NCI-H2196 (cell line): ENCODE measurements around the gene LRTM2.
"Not testable (repeated sequence)": the region's sequence is repeated elsewhere in the genome, so short reads cannot be mapped to it uniquely, and the experiment has no call there.

Source experiments
- DNase-seq: peaks from one replicate; lab custom pipeline; 2025; ENCODE audit not compliant: unreplicated experiment; lab: John Stamatoyannopoulos, UW

The LRTM2 gene

DNA sequence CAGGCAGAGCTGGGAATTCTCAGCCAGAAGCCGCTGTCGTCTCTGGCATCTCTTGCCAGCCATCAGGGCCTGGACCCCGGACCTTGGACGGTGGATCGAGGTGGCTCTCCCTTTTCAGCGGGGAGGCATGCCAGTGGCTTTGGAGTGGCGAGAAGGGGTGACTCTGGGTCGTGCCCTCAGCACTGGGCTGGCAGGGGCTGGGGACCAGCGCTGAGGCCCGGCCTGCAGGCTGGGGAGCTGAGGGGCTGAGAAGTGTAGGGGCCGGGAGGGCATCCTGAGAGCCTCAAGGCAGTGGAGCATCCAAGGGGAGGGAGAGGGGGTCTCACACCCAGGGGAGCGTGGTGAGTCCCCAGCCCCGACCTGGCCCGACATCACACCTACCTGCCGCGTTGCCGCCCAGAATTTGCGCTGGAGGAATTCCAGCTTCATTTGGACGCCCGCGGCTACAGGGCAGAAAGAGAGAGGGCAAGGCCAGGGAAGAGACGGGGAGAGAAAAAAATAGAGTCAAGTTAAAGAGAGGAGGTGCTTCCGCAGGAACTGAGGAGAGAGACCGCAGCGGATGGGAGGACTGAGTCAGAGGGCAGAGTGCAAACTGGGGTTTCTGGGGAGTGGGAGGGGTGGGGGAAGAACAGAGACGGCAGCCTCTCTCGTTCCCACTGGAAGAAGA is 9.0 kb upstream of the LRTM2 start:
- no peak for DNase-seq

DNA sequence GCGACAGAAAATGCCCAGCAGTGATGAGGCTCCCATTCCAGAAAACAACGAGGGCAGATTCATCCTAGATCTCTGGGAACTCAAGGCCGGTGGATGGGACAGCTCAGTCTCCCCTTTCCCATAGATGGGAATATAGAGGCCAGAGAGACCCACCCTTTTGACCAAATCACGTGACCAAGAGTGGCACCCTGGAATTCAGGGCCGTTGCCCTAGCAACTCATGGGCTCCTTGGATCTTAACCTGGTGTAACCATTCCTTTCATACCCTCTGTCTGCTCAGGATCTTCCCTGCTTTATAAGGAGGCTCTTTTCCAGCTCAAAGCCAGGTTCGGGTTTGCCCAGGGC is 8.4 kb upstream of the LRTM2 start:
- no peak for DNase-seq

DNA sequence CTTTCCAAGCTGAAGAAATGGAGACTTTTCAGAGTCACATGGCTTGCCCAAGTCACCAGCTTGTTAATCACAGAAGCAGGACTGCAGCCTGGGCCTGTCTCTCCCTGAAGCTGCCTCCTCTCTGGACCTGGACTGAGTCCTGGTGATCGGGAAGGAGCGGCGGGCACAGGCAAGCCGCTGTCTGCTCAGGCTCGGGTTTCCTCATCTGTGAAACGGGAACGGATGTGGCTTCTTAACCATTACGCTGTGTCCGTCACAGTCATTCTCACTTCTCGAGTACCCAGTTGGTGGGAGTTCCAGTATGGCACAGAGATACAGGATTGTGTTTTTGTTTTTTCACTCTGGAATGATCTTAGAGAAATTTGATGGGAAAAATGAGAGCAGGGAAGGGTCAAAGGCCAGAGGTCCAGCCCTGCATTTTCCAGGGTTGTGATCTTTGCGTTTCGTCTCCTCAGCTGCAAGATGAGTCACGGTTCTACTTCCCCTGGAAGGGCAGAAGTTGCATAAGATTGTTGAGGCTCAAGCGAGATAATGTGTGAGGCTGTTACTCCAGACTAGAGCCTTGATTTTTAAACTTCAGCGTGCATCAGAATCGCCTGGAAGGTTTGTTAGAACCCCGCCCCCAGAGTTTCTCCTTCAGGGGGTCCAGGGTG is 7.6 kb upstream of the LRTM2 start:
- no peak for DNase-seq

DNA sequence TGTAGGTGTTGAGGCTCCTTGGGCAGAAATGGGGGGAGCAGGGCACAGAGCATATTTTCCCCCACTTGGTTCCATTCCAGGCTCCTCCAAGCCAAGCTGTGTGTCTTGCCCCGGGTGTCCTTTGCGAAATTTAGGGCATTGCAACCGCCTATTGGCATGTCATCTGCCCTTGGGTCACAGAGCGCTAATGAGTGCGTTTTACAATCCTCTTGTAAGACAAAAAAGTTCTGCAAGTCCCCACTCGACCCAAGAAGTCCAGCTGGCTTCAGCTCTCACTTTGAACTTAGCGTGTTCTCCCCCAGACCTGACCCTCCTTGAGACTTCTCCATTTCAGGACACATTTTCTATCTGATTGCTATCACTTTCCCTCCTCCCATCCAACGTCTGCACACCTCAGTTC is 6.1 kb upstream of the LRTM2 start:
- no peak for DNase-seq

DNA sequence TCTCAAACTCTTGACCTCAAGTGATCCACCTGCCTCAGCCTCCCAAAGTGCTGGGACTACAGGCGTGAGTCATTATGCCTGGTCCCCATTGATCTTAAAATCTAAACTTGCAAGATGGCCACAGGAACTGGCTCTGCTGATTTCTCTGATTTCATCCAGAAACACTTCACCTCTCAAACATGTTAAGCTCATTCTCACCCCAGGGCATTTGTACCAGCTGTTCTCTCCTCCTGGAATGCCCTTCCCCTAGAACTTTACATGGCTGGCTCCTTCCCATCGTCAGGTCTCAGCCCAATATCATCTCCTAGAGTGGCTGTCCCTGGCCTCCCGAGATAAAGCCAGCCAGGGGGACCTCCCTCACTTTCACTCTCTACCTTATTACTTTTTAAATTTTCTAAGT is 5.3 kb upstream of the LRTM2 start:
- no peak for DNase-seq

DNA sequence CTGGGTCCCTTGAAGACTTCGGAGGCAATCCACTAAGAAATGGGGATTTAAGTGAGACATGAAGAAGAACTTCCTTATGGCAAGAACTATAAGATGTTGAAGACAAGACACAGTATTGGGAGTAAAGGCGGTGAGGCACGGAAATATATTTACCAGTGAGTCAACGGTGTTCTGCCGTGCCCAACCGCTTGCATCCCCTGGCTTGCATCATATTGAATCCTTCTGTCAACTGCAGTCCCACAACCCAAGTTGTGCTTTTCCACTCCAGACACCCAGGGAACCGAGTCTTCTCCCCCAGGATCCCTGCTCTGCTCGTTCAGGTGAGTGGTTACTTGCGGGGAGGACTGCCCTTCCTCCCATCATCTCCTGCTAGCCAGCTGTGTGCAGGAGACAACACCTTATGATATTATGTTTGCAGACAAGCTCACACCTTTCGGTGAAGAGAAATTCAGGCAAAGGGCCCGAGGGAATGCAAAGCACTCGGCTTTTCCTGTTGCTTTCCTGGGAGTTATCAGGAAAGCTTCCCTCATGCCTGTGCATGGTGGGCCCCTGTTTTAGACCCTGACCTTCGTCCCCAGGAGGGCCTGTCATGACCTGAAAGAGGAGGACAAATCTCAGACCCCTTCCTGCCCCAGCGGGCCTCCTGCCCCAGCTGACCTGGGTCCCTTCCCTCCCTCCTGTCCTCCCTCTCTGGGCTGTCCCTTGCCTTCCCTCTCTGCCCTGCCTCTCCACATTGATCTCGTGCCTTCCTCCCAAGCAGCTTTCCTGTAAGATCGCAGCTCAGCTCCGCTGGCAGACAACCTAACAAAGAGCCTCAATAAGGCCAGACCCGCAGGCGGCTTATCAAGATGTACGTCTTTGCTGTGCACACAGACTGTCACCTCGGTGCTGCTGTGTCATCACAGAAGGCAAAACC is 4.3 kb upstream of the LRTM2 start:
- DNase-seq = no peak

DNA sequence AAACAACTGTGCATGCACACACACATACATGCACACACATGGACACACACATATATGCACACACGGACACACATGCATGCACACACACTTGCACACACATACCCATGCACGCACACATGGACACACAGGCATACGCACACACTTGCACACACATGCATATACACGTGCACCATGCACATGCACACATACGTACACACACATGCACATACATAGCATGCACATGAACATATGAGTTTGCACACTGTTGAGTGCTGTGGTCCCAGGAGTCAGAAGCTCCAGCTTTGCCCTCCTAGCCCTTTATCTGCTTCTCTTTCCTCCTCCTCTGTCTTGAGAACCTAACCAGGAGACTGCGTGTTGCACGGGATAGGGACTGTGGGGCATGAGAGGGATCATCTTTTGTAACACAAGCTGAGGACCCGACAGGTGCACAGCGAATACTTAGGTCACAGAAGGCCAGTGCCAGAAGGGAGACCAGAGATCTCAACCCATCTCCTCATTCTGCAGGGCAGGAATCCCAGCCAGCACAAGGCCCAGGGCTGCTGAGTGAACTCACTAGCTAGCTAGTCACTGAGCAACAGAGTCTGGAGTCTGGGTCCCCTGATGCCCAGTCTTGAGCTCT is 3.5 kb upstream of the LRTM2 start:
- no peak for DNase-seq

DNA sequence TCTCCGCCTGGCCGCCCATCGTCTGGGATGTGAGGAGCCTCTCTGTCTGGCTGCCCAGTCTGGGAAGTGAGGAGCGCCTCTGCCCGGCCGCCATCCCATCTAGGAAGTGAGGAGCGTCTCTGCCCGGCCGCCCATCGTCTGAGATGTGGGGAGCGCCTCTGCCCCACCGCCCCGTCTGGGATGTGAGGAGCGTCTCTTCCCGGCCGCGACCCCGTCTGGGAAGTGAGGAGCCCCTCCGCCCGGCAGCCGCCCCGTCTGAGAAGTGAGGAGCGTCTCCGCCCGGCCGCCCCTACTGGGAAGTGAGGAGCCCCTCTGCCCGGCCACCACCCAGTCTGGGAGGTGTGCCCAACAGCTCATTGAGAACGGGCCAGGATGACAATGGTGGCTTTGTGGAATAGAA is 2.4 kb upstream of the LRTM2 start:
- not testable (repeated sequence) for DNase-seq

DNA sequence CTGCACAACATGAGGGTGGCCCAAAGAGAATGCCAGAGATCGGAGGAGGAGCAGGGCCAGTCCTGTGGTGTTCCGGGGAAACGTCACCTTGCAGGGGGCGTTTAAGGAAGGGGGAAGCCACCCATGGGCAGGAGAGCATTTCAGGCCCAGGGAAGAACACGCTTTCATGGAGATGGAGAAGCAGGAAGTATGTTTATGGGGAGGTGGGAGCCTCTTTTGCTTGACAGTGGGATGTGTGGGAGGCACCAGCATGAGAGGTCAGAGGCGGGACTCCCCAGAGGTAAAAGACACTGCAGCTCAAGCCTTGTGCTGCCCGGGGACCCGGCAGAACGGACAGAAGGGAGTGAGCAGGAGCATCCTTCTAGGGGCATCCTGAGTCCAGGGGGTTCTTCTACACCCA is 1.3 kb upstream of the LRTM2 start:
- no peak for DNase-seq

DNA sequence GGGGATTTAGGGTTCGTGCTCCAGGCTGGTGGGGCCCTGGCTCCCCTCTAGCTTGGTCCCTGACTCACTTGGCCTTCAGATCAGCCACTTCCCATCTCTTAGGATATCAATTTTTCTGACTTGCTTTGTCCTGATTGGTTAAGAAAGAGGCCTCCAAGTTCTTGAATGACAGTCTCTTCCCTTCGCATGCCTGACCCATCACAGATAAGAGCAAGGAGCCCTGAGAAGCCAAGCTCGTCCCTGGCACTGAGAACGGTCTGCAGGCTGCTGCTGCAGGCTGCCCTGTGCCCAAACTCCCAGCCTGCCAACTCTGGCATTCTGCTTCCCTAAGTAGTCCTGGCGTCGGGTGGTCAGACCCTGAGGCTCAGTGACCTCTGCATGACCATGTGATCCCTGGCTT is 794 bp upstream of the LRTM2 start:
- no peak for DNase-seq

DNA sequence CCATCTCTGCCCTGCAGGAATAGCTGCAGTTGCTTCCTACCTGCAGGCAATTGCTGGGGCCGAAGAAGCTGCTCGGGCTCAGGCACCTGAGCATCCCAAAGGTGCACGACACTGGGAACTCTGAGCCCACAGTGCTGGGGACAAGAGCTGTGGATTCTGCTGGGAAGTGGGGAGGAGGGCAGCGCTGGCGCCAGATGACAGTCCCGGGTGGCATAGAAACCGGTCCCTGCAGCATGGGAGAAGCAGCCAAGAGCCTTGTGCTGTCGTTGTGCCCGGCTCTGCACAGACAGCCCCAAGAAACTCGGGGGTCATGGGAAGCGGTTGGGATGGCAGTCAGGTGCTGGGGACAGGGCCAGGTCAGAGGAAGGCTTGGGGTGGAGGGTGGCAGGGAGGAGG is 529 bp downstream of the LRTM2 start:
- no peak for DNase-seq

DNA sequence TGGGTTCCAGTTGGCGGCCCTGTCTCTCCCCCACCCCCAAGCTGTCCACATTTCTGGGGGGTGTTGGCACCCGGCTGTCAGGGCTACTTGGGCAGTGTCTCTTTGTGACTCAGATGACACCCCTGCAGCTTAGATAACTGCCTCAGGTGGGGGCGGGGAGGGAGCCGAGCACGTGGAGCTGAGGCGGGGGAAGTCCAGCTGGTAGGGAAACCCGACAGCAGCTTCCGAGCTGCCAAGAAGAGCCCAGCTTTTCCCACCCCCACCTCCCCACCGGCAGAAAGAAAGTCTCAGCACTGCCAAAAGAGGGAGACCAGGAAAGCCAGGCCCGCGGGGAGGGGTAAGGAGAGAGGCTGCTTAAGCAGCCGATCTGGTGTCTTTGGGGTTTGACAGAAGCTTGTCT is 1.4 kb downstream of the LRTM2 start:
- DNase-seq = no peak

DNA sequence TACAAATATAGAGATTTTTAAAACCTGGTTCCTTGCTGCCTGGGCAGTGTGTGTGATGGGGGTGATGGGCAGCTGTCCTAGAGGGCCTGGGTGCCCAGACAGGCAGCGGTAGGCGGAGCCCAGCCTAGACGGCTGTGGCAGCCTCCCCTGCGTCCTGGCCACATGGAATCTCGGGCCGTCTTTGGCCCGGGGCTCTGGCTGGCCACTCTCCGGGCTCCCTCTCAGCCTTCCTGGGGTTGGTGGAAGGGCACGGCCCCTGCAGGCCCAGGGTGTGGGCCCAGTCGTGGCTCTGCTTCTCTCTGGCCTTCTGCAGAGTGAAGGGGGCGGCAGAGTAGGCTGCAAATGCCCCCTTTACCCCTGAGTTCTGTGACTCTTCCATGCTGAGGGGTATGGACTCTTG is 2.3 kb downstream of the LRTM2 start:
- DNase-seq = no peak

DNA sequence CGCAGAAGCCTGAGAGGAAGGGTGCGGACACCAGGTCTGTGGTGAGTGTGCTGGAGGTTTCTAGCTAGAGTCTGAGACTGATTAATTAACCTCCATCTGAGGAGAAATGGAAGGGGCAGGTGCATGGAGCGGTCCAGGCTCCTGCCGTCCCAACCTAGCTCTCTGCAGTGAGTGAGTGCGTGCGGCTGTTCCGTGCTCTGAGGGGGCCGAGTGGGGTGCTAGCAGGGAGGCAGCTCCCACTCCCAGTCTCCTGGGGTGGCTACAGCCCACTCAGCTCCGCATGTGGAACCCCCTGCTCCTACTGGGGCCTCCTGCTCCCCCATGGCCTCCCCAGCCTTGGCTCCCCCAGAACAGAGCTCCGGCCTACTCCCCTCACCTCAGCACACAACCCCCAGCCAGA is 2.9 kb downstream of the LRTM2 start:
- DNase-seq = no peak

DNA sequence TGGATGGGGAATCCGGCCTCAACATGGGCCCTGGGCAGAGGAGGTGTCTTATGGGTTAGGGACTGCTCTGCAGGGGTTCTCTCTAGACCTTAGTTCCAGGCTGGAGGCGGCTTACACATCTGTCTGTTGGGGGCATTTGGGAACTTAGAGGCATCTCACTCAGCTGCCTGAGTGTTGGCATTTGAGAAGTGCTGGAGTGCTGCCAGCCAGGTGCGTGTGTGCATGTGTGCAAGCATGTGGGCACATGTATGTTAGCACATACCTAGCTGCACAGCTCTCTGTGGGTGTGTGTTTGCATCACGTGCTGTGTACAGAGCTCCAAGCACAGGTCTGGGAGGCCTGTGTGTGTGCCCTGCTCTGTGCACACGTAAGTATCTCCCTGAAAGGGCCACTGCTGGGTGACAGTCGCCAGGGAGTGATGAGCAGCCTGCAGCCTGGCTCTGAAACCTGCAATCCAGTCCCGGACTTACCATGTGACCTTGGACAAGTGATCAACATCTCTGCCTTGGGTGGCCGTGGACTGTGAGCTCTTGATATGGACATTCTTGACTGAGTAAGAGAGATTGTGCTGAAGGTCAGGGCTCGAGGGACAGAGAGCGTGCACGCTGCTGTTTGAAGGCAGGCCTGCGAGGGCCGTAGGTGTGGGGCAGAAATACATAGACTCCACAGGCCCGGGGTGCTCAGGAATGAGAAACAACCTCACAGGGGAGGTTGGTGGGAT is 5.2 kb downstream of the LRTM2 start:
- no peak for DNase-seq

DNA sequence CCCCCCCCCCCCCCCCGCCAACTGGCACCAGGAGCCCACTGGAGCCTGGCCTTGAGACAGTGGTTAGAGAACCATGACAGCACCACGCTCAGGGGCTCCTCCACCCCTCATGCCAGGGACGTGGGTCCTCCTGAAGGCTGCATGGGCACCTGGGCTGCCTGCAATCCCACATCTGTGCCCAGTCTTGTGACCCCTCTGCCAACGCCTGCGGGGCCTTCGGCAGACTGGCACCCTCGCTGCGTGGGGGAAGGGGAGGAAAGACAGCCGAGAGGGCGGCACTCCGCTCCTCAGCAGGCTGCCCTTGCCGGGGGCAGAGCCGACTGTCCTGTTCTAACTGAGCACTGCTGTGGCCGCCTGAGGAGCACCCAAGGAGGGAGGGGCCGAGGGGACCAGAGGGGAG is 6.0 kb downstream of the LRTM2 start:
- no peak for DNase-seq

DNA sequence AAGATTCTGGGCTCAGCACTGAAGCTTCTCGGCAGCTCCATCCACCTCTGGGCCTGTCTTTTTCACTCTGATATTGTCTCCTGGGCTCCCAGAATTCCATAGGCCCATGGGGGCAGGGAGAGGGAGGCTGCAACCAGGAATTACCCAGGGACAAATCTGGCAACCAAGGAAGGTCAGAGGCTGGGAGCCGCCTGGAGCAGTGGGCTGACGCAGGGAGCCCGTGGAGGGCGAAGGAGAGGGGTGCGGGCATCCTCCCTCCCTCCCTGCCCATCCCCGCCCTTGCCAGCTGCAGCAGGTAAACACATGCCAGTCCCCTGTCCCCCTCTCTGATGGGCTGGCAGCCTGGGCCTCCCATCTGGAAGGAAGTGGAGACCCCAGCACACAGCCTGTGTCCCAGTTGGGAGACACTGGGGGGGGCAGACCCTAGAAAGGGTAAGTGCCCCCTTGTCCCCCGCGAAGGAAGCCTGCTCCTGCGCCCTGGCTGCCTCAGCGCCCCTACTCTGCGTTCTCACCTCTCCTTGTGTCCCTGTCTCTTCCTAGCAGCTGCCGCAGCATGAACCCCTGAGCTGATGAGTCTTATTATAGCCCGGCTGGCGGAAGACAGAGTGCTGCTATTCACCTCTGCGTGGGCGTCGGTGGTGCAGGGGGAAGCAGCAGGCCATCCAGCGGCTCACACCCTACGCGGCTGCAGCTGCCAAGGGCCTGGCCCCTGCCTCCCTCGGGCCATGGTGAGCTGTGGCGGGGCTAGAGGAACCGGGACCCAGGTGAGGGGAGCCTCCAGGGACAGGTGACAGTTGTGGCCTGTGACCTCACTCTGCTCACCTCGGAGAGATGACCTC is 6.7 kb downstream of the LRTM2 start:
- DNase-seq = no peak

DNA sequence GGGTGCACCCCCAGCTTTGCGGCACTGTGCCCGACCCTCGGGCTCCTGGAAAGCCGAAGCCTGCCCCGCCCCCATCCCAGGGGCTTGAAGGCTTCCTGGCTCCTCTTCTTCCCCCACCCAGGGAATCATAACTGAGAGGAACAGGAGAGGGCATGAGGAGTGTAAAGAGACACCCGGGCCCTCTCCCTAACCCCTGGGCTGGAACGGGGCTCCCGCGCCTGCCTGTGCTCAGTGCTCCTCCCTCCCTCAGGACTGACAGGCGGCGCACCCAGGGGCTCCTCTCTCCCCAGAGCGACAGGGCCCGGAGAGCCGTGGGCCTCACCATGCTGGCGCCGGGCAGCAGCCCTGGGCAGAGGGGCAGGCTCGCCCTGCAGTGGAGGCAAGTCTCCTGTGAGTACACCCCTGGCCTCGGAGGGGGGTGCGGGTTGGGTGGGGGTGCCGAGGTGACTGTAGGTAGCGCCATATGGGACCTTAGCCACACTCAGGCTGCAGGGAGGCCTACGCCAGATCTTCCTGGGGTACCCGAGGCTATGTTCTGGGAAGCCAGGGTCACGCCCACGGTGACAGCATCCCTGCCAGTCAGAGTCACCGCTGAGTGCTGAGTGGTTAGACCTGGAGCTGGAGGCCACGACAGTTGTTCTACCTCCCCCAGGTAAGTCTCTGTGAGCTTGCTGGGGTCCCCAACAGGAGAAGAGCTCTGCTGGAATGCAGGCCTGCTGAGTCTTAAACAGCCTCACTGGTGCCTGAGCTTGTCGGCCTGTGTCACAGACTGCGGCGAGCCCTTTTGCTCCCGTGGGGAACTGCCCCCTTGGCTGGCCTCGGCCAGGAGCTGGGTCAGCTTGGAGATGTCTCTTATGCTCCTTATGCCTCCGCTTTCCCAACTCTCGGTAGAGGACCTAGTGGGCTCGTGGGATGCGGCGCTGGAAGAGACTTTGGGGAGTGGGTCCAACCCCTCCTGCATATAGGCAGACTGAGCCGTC is 7.8 kb downstream of the LRTM2 start:
- DNase-seq = no peak

DNA sequence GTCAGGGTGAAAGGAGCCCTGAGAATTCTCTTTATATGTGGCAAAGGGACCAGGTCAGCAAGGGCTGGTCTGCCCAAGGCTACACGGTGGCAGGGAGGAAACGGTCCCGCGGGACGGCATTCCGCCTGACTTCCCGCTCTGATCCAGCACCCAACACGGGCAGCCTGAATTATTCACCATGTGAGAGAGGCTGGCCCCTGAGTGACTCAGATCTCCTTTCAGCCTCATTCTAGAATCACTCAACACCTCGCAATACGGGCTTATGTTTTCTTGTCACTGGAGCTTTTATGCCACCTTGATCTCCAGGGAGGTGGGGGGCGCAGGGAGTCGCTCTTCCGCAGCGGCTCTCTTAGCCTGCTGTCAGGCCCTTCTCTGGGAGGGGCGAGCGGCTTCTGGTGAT is 8.5 kb downstream of the LRTM2 start:
- DNase-seq = no peak
